A549 (cell line): ENCODE measurements around the gene KIF5C. TPM values are rescaled to one million over a fixed set of nuclear protein-coding genes. Genes with fewer than 3 reads are reported as not detected.

ENCODE experiments used
- ATAC-seq, 2 experiments: fragments of 200-7000 bp in 1 of 2; fragments of >200 bp in 1 of 2; cut with Nextera tagmentation in 1 of 2; cut with Tn5 transposase in 1 of 2; 3 replicates each; pipeline versions ENCODE4 v1.8.0 to v1.9.1; 2018 to 2020; ENCODE audit warnings: mild to moderate bottlenecking in 1 of 2, moderate library complexity in 1 of 2
- CTCF ChIA-PET: fragments of 300-600 bp; sonication (Branson Sonifier 250); formaldehyde crosslinking; extraction: SDS; loops from one replicate; lab custom pipeline; 2021; ENCODE audit warnings: antibody characterized with exemption, inconsistent platforms; lab: Yijun Ruan, JAX
- POLR2A ChIA-PET: fragments of 350-600 bp; formaldehyde crosslinking; extraction: SDS; loops from one replicate; lab custom pipeline; 2021; ENCODE audit warnings: antibody characterized with exemption, inconsistent platforms; lab: Yijun Ruan, JAX
- DNase-seq, 2 experiments: peaks; one replicate each; pipeline versions ENCODE4 v3.0.0 to v3.0.0-alpha.2; 2011 to 2016; ENCODE audit warnings: low read depth in 1 of 2, low spot score in 1 of 2
- FAIRE-seq: peaks from 2 replicates; lab custom pipeline; 2011; peaks lifted over from hg19 to GRCh38; lab: Jason Lieb, UNC
- H3K27ac ChIP-seq, 2 experiments: fragments of >200 bp; sonication (Bioruptor Twin); formaldehyde crosslinking; 3 replicates each; pipeline ENCODE4 v1.5.1; 2016 to 2017
- H3K4me1 ChIP-seq: fragments of >200 bp; sonication (Bioruptor Twin); formaldehyde crosslinking; 3 replicates; pipeline ENCODE4 v1.6.1; 2016
- H3K4me2 ChIP-seq: fragments of >200 bp; sonication (Bioruptor Twin); formaldehyde crosslinking; 3 replicates; pipeline ENCODE4 v1.6.1; 2016
- H3K4me3 ChIP-seq: fragments of >200 bp; sonication (Bioruptor Twin); formaldehyde crosslinking; 3 replicates; pipeline ENCODE4 v1.5.1; 2016
- H3K9me3 ChIP-seq: fragments of >200 bp; sonication (Bioruptor Twin); formaldehyde crosslinking; 3 replicates; pipeline ENCODE4 v1.6.1; 2016
- CBX2 ChIP-seq: fragments of 200-600 bp; sonication (generic); IDR thresholded peaks from 2 replicates; pipeline ENCODE4 v1.6.1; 2016; ENCODE audit warnings: low read depth, mild to moderate bottlenecking, borderline replicate concordance
- CHD2 ChIP-seq: fragments of 150-350 bp; IDR thresholded peaks from 2 replicates; pipeline ENCODE4 v1.6.1; 2014; ENCODE audit warnings: low read length; ENCODE audit not compliant: partially characterized antibody
- CHD4 ChIP-seq: fragments of 200-600 bp; sonication (generic); IDR thresholded peaks from 2 replicates; pipeline ENCODE4 v1.6.1; 2016; ENCODE audit warnings: antibody characterized with exemption, mild to moderate bottlenecking, borderline replicate concordance
- HOXB13 ChIP-seq: fragments of 250-450 bp; sonication (Bioruptor Pico); IDR thresholded peaks from 2 replicates; pipeline ENCODE4 v1.5.0; 2020; ENCODE audit warnings: low read depth, mild to moderate bottlenecking, moderate library complexity
- KDM1A ChIP-seq: fragments of 200-600 bp; sonication (generic); IDR thresholded peaks from 2 replicates; pipeline ENCODE4 v1.6.1; 2016; ENCODE audit warnings: low read depth, mild to moderate bottlenecking
- KDM5A ChIP-seq: fragments of 200-600 bp; sonication (generic); IDR thresholded peaks from 2 replicates; pipeline ENCODE4 v1.6.1; 2016; ENCODE audit warnings: antibody characterized with exemption, mild to moderate bottlenecking
- MYC ChIP-seq: IDR thresholded peaks from 2 replicates; pipeline ENCODE4 v1.6.1; 2012; ENCODE audit warnings: mild to moderate bottlenecking, inconsistent platforms, low read length, improper control_type of control experiment, borderline replicate concordance
- RAD21 ChIP-seq, 2 experiments: fragments of >200 bp in 1 of 2; sonication (Bioruptor Twin) in 1 of 2; formaldehyde crosslinking in 1 of 2; IDR thresholded peaks in 1 of 2; conservative IDR thresholded peaks in 1 of 2; 2 replicates in 1 of 2; 3 replicates in 1 of 2; pipeline ENCODE4 v1.6.1; 2012 to 2018; ENCODE audit warnings: inconsistent platforms in 1 of 2
- RFX5 ChIP-seq: fragments of 450-650 bp; IDR thresholded peaks from 2 replicates; pipeline ENCODE4 v1.7.1; 2014; ENCODE audit warnings: antibody characterized with exemption, mild to moderate bottlenecking, moderate library complexity
- SMC3 ChIP-seq: fragments of >200 bp; sonication (Bioruptor Twin); formaldehyde crosslinking; IDR thresholded peaks from 3 replicates; pipeline ENCODE4 v1.6.1; 2018; ENCODE audit warnings: inconsistent platforms
- TFCP2L1 ChIP-seq: fragments of 250-450 bp; sonication (Bioruptor Pico); IDR thresholded peaks from 2 replicates; pipeline ENCODE4 v1.5.0; 2021; ENCODE audit warnings: mild to moderate bottlenecking
- ZFP36 ChIP-seq: fragments of 450-650 bp; IDR thresholded peaks from 2 replicates; pipeline ENCODE4 v1.6.1; 2014; ENCODE audit warnings: borderline replicate concordance; ENCODE audit not compliant: partially characterized antibody
- ZSCAN20 ChIP-seq: fragments of 250-450 bp; sonication (Bioruptor Pico); IDR thresholded peaks from 2 replicates; pipeline ENCODE4 v1.8.0; 2022; ENCODE audit warnings: mild to moderate bottlenecking, moderate library complexity
- WGBS: methylation state at CpG from one replicate; pipeline ENCODE4 v1.1.6; 2017; ENCODE audit errors: missing lambda C conversion rate; 5-methylcytosine and 5-hydroxymethylcytosine counted together
- polyA plus RNA-seq, 4 experiments: library from polyadenylated mRNA; depleted of rRNA in 3 of 4; stranded (reverse); fragments of >200 nt; fragmentation: RNase III in 1 of 4; extraction: RNeasy Plus Mini Kit Qiagen cat#74134 plus additional on column Dnase treatment in 1 of 4; gene quantifications; 2 replicates in 3 of 4; 3 replicates in 1 of 4; pipeline ENCODE4 v1.2.3, GENCODE V29; 2011 to 2017
- TF ChIP-seq, protein P1 (sequence below): fragments of >200 bp; sonication (Bioruptor Twin); formaldehyde crosslinking; IDR thresholded peaks from 3 replicates; pipeline ENCODE4 v1.5.1; 2016
- TF ChIP-seq, protein P2 (sequence below): IDR thresholded peaks from 2 replicates; pipeline ENCODE4 v1.6.1; 2012; ENCODE audit warnings: low read depth, borderline replicate concordance
- TF ChIP-seq, protein P3 (sequence below): fragments of 250-450 bp; sonication (Bioruptor Pico); IDR thresholded peaks from 2 replicates; pipeline ENCODE4 v1.5.0; 2020; ENCODE audit warnings: low read depth, mild to moderate bottlenecking, moderate library complexity
- TF ChIP-seq, protein P4 (sequence below): fragments of 200-600 bp; sonication (generic); IDR thresholded peaks from 2 replicates; pipeline ENCODE4 v1.6.1; 2016; ENCODE audit warnings: antibody characterized with exemption, mild to moderate bottlenecking, moderate library complexity
- TF ChIP-seq, protein P5 (sequence below): fragments of >200 bp; sonication (Bioruptor Twin); formaldehyde crosslinking; IDR thresholded peaks from 2 replicates; pipeline ENCODE4 v1.6.1; 2016
- TF ChIP-seq, protein P6 (sequence below): IDR thresholded peaks from 2 replicates; pipeline ENCODE4 v1.6.1; 2012

The KIF5C gene
- polyA plus RNA-seq, 2 of the 4 experiments (the other 2 are of a cell fraction): 0.27 to 0.30 TPM

DNA sequence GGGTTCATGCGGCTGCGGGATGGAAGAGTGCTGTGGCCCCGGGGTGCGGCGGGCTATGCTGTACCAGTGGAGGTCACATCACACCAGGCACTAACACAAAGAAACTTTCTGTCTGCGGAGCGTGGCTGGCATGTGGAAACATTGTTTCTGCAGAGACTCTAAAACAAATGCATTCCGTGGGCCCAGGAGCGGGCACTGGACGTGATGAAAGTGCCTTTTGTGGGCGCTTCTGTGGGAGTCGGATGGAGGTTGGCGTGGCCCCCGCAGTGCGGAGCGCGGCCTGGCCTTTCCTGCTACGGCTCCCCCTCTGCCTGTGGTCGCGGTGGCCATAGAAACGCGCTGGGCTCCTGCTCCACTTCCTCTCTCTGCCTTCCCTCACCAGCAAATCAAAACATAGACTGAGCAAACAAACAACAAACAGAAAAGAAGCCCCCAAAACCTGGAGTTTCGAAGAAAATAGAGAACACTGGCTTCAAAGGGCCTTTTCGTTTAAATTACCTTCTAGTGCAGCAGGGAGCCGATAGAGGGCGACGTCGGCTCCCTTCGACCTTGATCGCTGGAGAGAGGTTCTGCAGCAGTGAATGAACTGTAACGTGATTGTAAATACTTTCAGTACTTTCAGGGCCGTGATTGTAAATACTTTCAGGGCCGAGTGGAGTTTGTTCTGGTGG lies 51.4 kb downstream of the KIF5C start:
- TF ChIP-seq RAD21 (conservative IDR thresholded peaks at IDR 0.05 in 1 of 2, IDR thresholded peaks at IDR 0.05 in 1 of 2): peak; percentile 51 to 60
- no peak for TF ChIP-seq KDM5A
- TF ChIP-seq, protein P1, sequence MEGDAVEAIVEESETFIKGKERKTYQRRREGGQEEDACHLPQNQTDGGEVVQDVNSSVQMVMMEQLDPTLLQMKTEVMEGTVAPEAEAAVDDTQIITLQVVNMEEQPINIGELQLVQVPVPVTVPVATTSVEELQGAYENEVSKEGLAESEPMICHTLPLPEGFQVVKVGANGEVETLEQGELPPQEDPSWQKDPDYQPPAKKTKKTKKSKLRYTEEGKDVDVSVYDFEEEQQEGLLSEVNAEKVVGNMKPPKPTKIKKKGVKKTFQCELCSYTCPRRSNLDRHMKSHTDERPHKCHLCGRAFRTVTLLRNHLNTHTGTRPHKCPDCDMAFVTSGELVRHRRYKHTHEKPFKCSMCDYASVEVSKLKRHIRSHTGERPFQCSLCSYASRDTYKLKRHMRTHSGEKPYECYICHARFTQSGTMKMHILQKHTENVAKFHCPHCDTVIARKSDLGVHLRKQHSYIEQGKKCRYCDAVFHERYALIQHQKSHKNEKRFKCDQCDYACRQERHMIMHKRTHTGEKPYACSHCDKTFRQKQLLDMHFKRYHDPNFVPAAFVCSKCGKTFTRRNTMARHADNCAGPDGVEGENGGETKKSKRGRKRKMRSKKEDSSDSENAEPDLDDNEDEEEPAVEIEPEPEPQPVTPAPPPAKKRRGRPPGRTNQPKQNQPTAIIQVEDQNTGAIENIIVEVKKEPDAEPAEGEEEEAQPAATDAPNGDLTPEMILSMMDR: peak; percentile 72
- TF ChIP-seq, protein P2, sequence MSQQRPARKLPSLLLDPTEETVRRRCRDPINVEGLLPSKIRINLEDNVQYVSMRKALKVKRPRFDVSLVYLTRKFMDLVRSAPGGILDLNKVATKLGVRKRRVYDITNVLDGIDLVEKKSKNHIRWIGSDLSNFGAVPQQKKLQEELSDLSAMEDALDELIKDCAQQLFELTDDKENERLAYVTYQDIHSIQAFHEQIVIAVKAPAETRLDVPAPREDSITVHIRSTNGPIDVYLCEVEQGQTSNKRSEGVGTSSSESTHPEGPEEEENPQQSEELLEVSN: no peak
- TF ChIP-seq KDM1A: no peak
- no peak for TF ChIP-seq MYC
- no peak for TF ChIP-seq CBX2
- TF ChIP-seq, protein P3, sequence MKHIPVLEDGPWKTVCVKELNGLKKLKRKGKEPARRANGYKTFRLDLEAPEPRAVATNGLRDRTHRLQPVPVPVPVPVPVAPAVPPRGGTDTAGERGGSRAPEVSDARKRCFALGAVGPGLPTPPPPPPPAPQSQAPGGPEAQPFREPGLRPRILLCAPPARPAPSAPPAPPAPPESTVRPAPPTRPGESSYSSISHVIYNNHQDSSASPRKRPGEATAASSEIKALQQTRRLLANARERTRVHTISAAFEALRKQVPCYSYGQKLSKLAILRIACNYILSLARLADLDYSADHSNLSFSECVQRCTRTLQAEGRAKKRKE (CRISPR knock-in tag): no peak
- peak; percentile 52; the same call in 2 of the 3 replicates for TF ChIP-seq SMC3
- TF ChIP-seq HOXB13 (CRISPR knock-in tag): no peak
- no peak for TF ChIP-seq RFX5
- TF ChIP-seq, protein P4, sequence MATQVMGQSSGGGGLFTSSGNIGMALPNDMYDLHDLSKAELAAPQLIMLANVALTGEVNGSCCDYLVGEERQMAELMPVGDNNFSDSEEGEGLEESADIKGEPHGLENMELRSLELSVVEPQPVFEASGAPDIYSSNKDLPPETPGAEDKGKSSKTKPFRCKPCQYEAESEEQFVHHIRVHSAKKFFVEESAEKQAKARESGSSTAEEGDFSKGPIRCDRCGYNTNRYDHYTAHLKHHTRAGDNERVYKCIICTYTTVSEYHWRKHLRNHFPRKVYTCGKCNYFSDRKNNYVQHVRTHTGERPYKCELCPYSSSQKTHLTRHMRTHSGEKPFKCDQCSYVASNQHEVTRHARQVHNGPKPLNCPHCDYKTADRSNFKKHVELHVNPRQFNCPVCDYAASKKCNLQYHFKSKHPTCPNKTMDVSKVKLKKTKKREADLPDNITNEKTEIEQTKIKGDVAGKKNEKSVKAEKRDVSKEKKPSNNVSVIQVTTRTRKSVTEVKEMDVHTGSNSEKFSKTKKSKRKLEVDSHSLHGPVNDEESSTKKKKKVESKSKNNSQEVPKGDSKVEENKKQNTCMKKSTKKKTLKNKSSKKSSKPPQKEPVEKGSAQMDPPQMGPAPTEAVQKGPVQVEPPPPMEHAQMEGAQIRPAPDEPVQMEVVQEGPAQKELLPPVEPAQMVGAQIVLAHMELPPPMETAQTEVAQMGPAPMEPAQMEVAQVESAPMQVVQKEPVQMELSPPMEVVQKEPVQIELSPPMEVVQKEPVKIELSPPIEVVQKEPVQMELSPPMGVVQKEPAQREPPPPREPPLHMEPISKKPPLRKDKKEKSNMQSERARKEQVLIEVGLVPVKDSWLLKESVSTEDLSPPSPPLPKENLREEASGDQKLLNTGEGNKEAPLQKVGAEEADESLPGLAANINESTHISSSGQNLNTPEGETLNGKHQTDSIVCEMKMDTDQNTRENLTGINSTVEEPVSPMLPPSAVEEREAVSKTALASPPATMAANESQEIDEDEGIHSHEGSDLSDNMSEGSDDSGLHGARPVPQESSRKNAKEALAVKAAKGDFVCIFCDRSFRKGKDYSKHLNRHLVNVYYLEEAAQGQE: no peak
- Histone ChIP-seq H3K4me1 (no peaks in the 10 kb centered on the region), H3K9me3 (no peaks in the 10 kb centered on the region), H3K4me2 (peak overlapping the region; percentile 52; the same call in 2 of the 3 replicates), H3K27ac (no peak overlapping the region), H3K4me3 (no peak overlapping the region)
- peak; percentile 9 to 31 for DNase-seq
- no peak for FAIRE-seq
- ChIA-PET CTCF (interaction anchor here (0.6 to 1.6 kb wide), 7 partner anchors 10 to 286 kb away, joined by 3 to 5 read pairs (median 3); no protein-coding TSS in a partner anchor), POLR2A (no interaction called here)
- WGBS: 48% methylated on average over 33 of the region's 33 CpGs
- ATAC-seq: peak; percentile 88 to 94; a peak in 5 of 6 replicates

DNA sequence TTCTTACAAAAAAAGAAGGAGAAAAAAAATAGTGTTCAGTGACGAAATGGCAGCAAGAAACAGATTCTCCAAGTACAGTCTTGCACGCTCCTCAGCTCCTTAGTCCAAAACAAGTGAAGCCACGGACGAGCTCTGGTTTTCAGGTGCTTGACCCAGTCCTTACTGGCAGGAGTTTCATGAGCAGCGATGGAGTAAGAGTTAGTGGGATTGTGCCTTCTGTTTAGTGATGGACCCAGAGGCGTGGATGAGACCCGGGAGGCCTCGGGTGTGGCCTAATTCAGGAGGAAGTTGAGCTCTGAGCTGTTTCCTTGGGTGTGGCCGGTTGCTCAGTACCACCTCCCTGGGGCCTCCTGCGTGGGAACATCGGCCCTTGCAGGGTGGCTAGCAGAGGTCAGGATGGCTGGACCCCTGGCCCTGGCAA lies 52.0 kb downstream of the KIF5C start:
- ATAC-seq (peak in 1 of 2 experiments; percentile 46; a peak in 3 of 6 replicates), FAIRE-seq (no peak), DNase-seq (no peak)
- Histone ChIP-seq H3K4me3 (no peak overlapping the region), H3K4me2 (peak overlapping the region; percentile 52; the same call in 2 of the 3 replicates), H3K4me1 (no peaks in the 10 kb centered on the region), H3K27ac (no peak overlapping the region), H3K9me3 (no peaks in the 10 kb centered on the region)
- TF ChIP-seq RAD21 (conservative IDR thresholded peaks at IDR 0.05 in 1 of 2, IDR thresholded peaks at IDR 0.05 in 1 of 2) (no peak), CHD4 (no peak), TFCP2L1 (CRISPR knock-in tag) (no peak), CHD2 (no peak), RFX5 (no peak), ZSCAN20 (CRISPR knock-in tag) (no peak), CBX2 (no peak), ZFP36 (no peak)
- TF ChIP-seq, protein P5, sequence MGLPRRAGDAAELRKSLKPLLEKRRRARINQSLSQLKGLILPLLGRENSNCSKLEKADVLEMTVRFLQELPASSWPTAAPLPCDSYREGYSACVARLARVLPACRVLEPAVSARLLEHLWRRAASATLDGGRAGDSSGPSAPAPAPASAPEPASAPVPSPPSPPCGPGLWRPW: no peak
- TF ChIP-seq, protein P6, sequence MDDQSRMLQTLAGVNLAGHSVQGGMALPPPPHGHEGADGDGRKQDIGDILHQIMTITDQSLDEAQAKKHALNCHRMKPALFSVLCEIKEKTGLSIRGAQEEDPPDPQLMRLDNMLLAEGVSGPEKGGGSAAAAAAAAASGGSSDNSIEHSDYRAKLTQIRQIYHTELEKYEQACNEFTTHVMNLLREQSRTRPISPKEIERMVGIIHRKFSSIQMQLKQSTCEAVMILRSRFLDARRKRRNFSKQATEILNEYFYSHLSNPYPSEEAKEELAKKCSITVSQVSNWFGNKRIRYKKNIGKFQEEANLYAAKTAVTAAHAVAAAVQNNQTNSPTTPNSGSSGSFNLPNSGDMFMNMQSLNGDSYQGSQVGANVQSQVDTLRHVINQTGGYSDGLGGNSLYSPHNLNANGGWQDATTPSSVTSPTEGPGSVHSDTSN: no peak
- ChIA-PET CTCF (interaction anchor here (0.7 to 1.6 kb wide), 7 partner anchors 8 to 286 kb away, joined by 3 to 5 read pairs (median 3); no protein-coding TSS in a partner anchor), POLR2A (no interaction called here)
- 71% methylated on average over 8 of the region's 11 CpGs for WGBS
